ENCODE results near the gene COL15A1. TPM values are rescaled to one million over a fixed set of nuclear protein-coding genes. Genes with fewer than 3 reads are reported as not detected.

The COL15A1 gene
- total RNA-seq, 4 donors from 2014 or later, result 1.4 to 16.5 (median 5.6) TPM

DNA sequence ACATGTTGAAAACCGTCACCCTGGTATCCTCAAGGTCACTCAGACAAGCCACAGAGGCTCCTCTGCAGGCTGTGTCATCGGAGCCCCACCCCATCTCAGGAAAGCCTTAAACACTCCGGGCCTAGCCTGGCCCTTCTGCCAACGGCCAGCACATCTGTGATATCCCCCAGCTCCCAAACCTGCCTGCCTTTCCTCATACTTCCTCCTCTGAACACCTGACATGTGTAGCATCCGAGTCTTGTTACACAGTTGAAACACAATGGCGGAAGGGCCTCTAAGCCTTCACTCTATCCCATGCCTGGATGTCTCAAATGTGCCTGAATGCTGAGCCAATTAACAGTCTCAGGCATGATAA is 128.3 kb downstream of the COL15A1 start:
- TF ChIP-seq, protein P1, sequence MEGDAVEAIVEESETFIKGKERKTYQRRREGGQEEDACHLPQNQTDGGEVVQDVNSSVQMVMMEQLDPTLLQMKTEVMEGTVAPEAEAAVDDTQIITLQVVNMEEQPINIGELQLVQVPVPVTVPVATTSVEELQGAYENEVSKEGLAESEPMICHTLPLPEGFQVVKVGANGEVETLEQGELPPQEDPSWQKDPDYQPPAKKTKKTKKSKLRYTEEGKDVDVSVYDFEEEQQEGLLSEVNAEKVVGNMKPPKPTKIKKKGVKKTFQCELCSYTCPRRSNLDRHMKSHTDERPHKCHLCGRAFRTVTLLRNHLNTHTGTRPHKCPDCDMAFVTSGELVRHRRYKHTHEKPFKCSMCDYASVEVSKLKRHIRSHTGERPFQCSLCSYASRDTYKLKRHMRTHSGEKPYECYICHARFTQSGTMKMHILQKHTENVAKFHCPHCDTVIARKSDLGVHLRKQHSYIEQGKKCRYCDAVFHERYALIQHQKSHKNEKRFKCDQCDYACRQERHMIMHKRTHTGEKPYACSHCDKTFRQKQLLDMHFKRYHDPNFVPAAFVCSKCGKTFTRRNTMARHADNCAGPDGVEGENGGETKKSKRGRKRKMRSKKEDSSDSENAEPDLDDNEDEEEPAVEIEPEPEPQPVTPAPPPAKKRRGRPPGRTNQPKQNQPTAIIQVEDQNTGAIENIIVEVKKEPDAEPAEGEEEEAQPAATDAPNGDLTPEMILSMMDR (IDR thresholded peaks at IDR 0.05), result no peak
- no peak for TF ChIP-seq POLR2A (IDR thresholded peaks at IDR 0.05)
- H3K27ac ChIP-seq, result no peak overlapping the region

DNA sequence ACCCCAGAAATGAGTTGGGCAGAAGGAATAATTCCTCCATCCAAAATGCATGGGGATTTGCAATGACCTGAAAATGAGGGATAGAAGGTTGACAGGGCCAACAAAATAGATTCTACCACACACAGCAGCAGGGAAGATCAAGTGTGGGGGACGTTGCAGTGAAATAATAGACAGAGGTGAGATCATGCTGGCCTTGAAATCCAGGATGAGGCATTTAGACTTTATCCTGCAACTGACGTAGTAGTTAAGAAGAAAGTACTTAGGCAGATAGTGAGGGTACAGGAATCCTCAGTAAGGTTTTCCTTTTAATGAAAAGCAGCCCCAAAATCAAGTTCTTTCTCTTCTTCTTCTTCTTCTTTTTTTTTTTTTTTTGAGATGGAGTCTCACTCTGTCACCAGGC is 129.6 kb downstream of the COL15A1 start:
- Histone ChIP-seq H3K4me1 (no peaks in the 10 kb centered on the region), H3K27me3 (no peaks in the 10 kb centered on the region), H3K36me3 (no peaks in the 10 kb centered on the region), H3K9me3 (no peaks in the 10 kb centered on the region), H3K27ac (no peak overlapping the region), H3K4me3 (no peak overlapping the region)
- TF ChIP-seq, protein P1 (IDR thresholded peaks at IDR 0.05), result no peak
- no peak for TF ChIP-seq POLR2A (IDR thresholded peaks at IDR 0.05)
- DNase-seq, result no peak

More for the DNA sequence above, 128.3 kb downstream of the COL15A1 start:
- Histone ChIP-seq H3K4me1 (no peaks in the 10 kb centered on the region), H3K36me3 (no peaks in the 10 kb centered on the region), H3K4me3 (no peak overlapping the region), H3K9me3 (no peaks in the 10 kb centered on the region), H3K27me3 (no peaks in the 10 kb centered on the region)
- DNase-seq, result no peak

DNA sequence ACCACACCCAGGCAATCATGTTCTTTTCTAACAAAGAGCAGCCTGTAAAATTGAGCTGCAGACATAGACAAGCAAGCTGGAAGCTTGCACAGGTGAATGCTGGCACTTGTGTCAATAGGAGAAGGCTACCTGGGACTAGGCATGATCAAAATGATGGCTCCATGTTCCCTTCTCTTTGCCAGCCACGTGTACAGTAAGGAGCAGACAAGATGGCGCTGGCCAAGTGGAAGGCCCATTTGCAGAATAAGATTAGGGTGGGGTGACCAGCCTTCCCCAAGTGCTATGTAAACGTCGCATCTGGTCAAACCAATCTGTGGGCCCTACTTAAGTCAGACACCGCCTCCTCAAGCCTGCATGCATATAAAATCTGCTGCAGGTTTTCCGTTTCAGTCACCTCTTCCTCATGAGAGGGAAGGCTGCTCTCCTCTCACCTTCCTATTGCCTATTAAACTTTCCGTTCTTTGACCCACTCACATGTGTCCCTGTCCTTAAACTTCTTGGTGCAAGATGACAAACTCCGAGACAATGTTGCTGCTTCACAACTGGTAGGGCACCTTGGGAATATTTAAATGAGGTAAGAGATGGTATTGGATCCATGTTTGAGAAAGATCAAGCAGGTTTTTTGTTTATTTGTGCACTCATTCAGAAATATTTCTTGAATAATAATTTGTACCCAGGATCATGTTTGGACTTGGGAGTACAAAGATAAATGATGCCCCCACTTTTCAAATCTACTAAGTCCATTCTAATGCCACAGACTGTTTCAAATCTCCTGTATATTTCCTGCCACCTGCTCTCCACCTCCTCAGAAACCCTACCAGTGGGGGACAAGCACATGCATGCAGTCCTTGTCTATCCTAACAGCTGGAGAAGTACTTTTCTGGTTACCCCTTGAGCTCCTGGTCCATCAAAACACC is 130.5 kb downstream of the COL15A1 start:
- no peak for DNase-seq
- H3K9me3 ChIP-seq, result no peaks in the 10 kb centered on the region
- no peaks in the 10 kb centered on the region for H3K27me3 ChIP-seq
- no peak overlapping the region for H3K4me3 ChIP-seq
- no peak overlapping the region for H3K27ac ChIP-seq
- H3K36me3 ChIP-seq, result no peaks in the 10 kb centered on the region
- H3K4me1 ChIP-seq, result no peaks in the 10 kb centered on the region
- TF ChIP-seq, protein P1 (IDR thresholded peaks at IDR 0.05), result no peak
- no peak for TF ChIP-seq POLR2A (IDR thresholded peaks at IDR 0.05)

DNA sequence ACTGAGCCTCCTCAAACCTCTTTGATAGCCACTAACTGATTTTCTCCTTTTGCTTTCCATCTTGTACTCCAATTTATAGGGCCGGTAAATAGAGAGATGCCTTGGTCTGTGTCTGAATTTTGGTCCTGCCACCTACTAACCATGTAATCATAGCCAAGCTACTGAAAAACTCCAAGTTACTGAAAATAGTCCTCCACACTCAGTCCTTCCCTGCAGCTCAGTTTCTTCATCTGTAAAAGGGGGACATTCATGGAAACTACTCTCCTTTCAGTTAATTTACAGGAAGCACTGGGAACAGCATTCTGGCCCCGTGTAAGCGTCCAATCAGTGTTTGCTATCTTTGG is 131.2 kb downstream of the COL15A1 start:
- DNase-seq, result no peak
- Histone ChIP-seq H3K9me3 (no peaks in the 10 kb centered on the region), H3K4me1 (no peaks in the 10 kb centered on the region), H3K4me3 (no peak overlapping the region), H3K27ac (peak overlapping the region in 1 of 4 donors; percentile 3), H3K27me3 (no peaks in the 10 kb centered on the region), H3K36me3 (no peaks in the 10 kb centered on the region)
- no peak for TF ChIP-seq POLR2A (IDR thresholded peaks at IDR 0.05)
- TF ChIP-seq, protein P1 (IDR thresholded peaks at IDR 0.05), result no peak

DNA sequence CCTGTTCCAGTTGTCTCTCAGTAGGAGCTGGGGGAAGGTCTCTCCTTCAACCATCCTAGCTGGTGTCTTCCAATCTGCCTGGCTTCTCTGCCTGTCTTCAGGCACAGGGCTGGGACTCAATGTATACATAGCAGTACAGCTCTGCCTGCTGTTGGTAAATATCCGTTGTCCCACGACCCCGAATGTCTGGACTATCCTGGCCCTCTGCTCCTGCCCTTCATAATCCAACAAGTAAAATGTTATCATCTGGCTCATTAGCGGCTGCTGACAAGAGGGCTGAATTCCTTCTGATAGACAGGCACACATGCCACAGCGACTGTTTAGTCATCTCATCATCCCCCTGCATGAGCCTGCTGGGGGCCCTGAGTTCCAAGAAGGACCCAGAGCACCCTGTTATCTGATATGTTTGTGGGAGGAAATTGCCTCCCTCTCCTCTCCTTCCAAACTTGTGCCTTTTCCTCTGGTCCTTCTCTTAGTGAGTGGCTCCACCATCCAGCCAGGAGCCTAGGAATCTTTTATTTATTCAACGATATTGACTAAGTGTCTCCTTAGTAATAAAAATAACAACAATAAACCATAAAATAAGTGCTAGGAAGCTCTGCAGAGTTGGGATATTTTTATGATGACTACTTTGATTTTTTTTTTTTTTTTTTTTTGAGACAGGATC is 131.7 kb downstream of the COL15A1 start:
- Histone ChIP-seq H3K27me3 (no peaks in the 10 kb centered on the region), H3K27ac (peak overlapping the region in 1 of 4 donors; percentile 3), H3K9me3 (no peaks in the 10 kb centered on the region), H3K4me1 (no peaks in the 10 kb centered on the region), H3K36me3 (no peaks in the 10 kb centered on the region), H3K4me3 (no peak overlapping the region)
- no peak for DNase-seq
- no peak for TF ChIP-seq POLR2A (IDR thresholded peaks at IDR 0.05)
- TF ChIP-seq, protein P1 (IDR thresholded peaks at IDR 0.05), result no peak

All from Peyer's patch (tissue), 4 donors.